Suprapubic skin (tissue), 4 donors: ENCODE results near the gene KCNRG.

ENCODE experiments used
- EP300 ChIP-seq: sonication (generic); formaldehyde crosslinking; IDR thresholded peaks from one replicate; pipeline ENCODE4 v1.6.1; 2017; ENCODE audit warnings: antibody characterized with exemption
- POLR2AphosphoS5 ChIP-seq, 3 donors: sonication (generic); formaldehyde crosslinking; IDR thresholded peaks; one replicate each; pipeline ENCODE4 v1.6.1; 2017; ENCODE audit warnings: antibody characterized with exemption in 3 of 3

DNA sequence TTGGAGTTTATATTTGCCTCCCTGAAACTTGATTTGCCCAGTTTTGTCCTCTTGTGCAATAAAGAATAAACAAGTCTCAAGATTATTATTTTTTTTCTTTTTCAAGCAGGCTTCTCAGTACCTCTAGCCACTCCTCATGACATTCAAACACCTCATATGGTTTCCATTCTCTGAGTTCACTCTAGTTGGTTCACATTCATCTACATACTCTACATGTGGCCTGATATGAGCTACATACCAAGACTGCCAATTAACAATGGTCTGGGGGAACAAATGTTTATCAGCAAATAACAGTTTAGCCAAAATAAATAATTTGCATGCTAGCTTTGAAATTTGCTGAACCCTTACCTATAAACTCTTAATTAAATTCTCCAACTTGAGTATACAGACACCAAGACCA is 22.5 kb downstream of the KCNRG start:
- TF ChIP-seq POLR2AphosphoS5 (IDR thresholded peaks at IDR 0.05) (no peak), EP300 (no peak)
